Neural progenitor cell (in vitro differentiated cells): ENCODE results near the gene PDLIM5. TPM values are rescaled to one million over a fixed set of nuclear protein-coding genes. Genes with fewer than 3 reads are reported as not detected.
"Not testable (repeated sequence)": the region's sequence is repeated elsewhere in the genome, so short reads cannot be mapped to it uniquely, and the experiment has no call there.

Experiments used
- DNase-seq: peaks from one replicate; pipeline ENCODE4 v3.0.0-alpha.2; 2016; ENCODE audit warnings: low spot score
- H2AFZ ChIP-seq: fragments of 200-600 bp; sonication (generic); replicated peaks from 2 replicates; pipeline ENCODE4 v1.6.1; 2016; ENCODE audit warnings: antibody characterized with exemption
- H3F3A ChIP-seq: fragments of 200-600 bp; sonication (generic); 2 replicates; pipeline ENCODE4 v1.6.1; 2016; ENCODE audit warnings: antibody characterized with exemption, low read depth
- H3K27ac ChIP-seq: fragments of 200-600 bp; sonication (generic); 2 replicates; pipeline ENCODE4 v1.5.1; 2016; ENCODE audit warnings: mild to moderate bottlenecking
- H3K27me3 ChIP-seq: fragments of 200-600 bp; sonication (generic); 2 replicates; pipeline ENCODE4 v1.6.1; 2016; ENCODE audit warnings: mild to moderate bottlenecking, moderate library complexity
- H3K36me3 ChIP-seq: fragments of 200-600 bp; sonication (generic); 2 replicates; pipeline ENCODE4 v1.5.1; 2016
- H3K4me1 ChIP-seq: fragments of 200-600 bp; sonication (generic); 2 replicates; pipeline ENCODE4 v1.6.1; 2016; ENCODE audit warnings: mixed run types
- H3K4me2 ChIP-seq: fragments of 200-600 bp; sonication (generic); 2 replicates; pipeline ENCODE4 v1.6.1; 2016
- H3K4me3 ChIP-seq: fragments of 200-600 bp; sonication (generic); 2 replicates; pipeline ENCODE4 v1.5.1; 2016
- H3K79me2 ChIP-seq: fragments of 200-600 bp; sonication (generic); 2 replicates; pipeline ENCODE4 v1.6.1; 2016; ENCODE audit warnings: low read depth
- H3K9ac ChIP-seq: fragments of 200-600 bp; sonication (generic); 2 replicates; pipeline ENCODE4 v1.6.1; 2016
- H3K9me3 ChIP-seq: fragments of 200-600 bp; sonication (generic); 2 replicates; pipeline ENCODE4 v1.5.1; 2016; ENCODE audit warnings: low read depth
- H4K20me1 ChIP-seq: fragments of 200-600 bp; sonication (generic); 2 replicates; pipeline ENCODE4 v1.6.1; 2016; ENCODE audit warnings: low read depth
- H3K27ac Mint-ChIP-seq: 3 replicates; pipeline ENCODE4 v1.8.0; 2021; ENCODE audit warnings: mixed read lengths
- H3K27me3 Mint-ChIP-seq: 2 replicates; pipeline ENCODE4 v1.8.0; 2022; ENCODE audit warnings: low read depth, mild to moderate bottlenecking, inconsistent platforms, moderate library complexity, mixed read lengths; ENCODE audit not compliant: insufficient read depth
- H3K36me3 Mint-ChIP-seq: 3 replicates; pipeline ENCODE4 v1.8.0; 2021; ENCODE audit warnings: mixed read lengths
- H3K4me1 Mint-ChIP-seq: 3 replicates; pipeline ENCODE4 v1.8.0; 2021; ENCODE audit warnings: mixed read lengths
- H3K4me3 Mint-ChIP-seq: 3 replicates; pipeline ENCODE4 v1.8.0; 2021; ENCODE audit warnings: mild to moderate bottlenecking, moderate library complexity, mixed read lengths
- H3K9me3 Mint-ChIP-seq: 3 replicates; pipeline ENCODE4 v1.8.0; 2020; ENCODE audit warnings: mixed read lengths
- EZH2 ChIP-seq: fragments of 200-600 bp; sonication (generic); IDR thresholded peaks from 2 replicates; pipeline ENCODE4 v1.6.1; 2017; ENCODE audit warnings: antibody characterized with exemption, mild to moderate bottlenecking, moderate library complexity
- EZH2phosphoT487 ChIP-seq: fragments of 200-600 bp; sonication (generic); IDR thresholded peaks from 2 replicates; pipeline ENCODE4 v1.6.1; 2017; ENCODE audit warnings: antibody characterized with exemption
- total RNA-seq: library from RNA; depleted of rRNA; stranded (reverse); fragments of >200 nt; gene quantifications from 2 replicates; pipeline ENCODE4 v1.2.3, GENCODE V29; 2015; ENCODE audit warnings: low replicate concordance
- TF ChIP-seq, protein P1 (sequence below): fragments of 200-600 bp; sonication (generic); IDR thresholded peaks from 2 replicates; pipeline ENCODE4 v1.5.1; 2017; ENCODE audit warnings: antibody characterized with exemption, mild to moderate bottlenecking

Gene PDLIM5
- total RNA-seq, 1 donor from 2014 or later = 68.4 TPM

DNA sequence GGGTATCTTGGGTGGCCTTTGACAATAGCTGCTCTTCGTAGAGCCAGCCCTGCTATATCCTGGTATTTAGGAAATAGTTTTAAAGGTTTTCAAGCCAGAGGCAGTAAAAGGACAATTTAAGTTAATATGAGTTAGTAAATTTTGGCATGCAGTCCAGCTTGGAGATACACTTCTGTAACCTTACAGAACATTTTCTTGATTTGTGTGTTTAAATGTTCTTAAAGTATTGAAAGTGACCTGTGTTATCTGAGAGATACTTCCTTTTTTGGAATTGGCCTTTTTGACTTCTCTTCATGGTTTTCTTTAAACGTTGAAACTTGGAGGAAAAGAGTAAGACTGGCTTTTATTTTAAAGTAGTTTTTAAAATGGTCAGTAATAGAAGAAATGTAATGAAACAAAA lies 25.5 kb downstream of the PDLIM5 start:
- Mint-ChIP-seq H3K27me3 (no peaks in the 10 kb centered on the region), H3K27ac (no peak overlapping the region), H3K9me3 (no peaks in the 10 kb centered on the region), H3K4me1 (peaks cover 19% of the 10 kb centered on the region), H3K4me3 (no peak overlapping the region), H3K36me3 (peaks cover 4% of the 10 kb centered on the region)
- Histone ChIP-seq H3K4me1 (peaks cover 8% of the 10 kb centered on the region), H3K9ac (no peak overlapping the region), H2AFZ (no peak overlapping the region), H3K27ac (no peak overlapping the region), H3K36me3 (no peaks in the 10 kb centered on the region), H3K27me3 (no peaks in the 10 kb centered on the region), H3K9me3 (no peaks in the 10 kb centered on the region), H3K79me2 (peaks cover 68% of the 10 kb centered on the region), H3F3A (no peaks in the 10 kb centered on the region), H3K4me2 (no peak overlapping the region), H3K4me3 (no peak overlapping the region), H4K20me1 (no peaks in the 10 kb centered on the region)
- DNase-seq = no peak
- TF ChIP-seq, protein P1, sequence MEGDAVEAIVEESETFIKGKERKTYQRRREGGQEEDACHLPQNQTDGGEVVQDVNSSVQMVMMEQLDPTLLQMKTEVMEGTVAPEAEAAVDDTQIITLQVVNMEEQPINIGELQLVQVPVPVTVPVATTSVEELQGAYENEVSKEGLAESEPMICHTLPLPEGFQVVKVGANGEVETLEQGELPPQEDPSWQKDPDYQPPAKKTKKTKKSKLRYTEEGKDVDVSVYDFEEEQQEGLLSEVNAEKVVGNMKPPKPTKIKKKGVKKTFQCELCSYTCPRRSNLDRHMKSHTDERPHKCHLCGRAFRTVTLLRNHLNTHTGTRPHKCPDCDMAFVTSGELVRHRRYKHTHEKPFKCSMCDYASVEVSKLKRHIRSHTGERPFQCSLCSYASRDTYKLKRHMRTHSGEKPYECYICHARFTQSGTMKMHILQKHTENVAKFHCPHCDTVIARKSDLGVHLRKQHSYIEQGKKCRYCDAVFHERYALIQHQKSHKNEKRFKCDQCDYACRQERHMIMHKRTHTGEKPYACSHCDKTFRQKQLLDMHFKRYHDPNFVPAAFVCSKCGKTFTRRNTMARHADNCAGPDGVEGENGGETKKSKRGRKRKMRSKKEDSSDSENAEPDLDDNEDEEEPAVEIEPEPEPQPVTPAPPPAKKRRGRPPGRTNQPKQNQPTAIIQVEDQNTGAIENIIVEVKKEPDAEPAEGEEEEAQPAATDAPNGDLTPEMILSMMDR = no peak
- TF ChIP-seq EZH2 (no peak), EZH2phosphoT487 (no peak)

DNA sequence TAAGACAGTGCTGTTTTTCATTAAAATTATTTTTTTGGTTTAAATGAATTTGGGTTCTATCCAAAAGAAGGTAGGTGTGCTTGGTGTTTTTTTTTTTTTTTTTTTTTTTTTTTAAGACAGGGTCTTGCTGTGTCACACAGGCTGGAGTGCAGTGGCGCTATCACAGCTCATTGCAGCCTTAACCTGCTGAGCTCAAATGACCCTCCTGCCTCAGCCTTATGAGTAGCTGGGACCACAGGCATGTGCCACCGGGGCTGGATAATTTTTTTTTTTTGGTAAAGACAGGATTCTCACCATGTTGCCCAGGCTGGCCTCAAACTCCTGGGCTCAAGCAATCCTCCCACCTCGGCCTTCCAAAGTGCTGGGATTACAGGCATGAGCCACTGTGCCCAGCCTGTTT lies 27.1 kb downstream of the PDLIM5 start:
- not testable (repeated sequence) for H3K36me3 Mint-ChIP-seq, DNase-seq, H3K27ac Mint-ChIP-seq, H3K4me3 ChIP-seq, H4K20me1 ChIP-seq, H2AFZ ChIP-seq, H3K4me1 ChIP-seq, H3F3A ChIP-seq, H3K9ac ChIP-seq, H3K27me3 Mint-ChIP-seq, H3K9me3 Mint-ChIP-seq, H3K27me3 ChIP-seq, H3K27ac ChIP-seq, H3K4me3 Mint-ChIP-seq, H3K4me2 ChIP-seq, H3K9me3 ChIP-seq, H3K36me3 ChIP-seq
- H3K79me2 ChIP-seq = peaks cover 72% of the 10 kb centered on the region
- H3K4me1 Mint-ChIP-seq = peaks cover 19% of the 10 kb centered on the region

DNA sequence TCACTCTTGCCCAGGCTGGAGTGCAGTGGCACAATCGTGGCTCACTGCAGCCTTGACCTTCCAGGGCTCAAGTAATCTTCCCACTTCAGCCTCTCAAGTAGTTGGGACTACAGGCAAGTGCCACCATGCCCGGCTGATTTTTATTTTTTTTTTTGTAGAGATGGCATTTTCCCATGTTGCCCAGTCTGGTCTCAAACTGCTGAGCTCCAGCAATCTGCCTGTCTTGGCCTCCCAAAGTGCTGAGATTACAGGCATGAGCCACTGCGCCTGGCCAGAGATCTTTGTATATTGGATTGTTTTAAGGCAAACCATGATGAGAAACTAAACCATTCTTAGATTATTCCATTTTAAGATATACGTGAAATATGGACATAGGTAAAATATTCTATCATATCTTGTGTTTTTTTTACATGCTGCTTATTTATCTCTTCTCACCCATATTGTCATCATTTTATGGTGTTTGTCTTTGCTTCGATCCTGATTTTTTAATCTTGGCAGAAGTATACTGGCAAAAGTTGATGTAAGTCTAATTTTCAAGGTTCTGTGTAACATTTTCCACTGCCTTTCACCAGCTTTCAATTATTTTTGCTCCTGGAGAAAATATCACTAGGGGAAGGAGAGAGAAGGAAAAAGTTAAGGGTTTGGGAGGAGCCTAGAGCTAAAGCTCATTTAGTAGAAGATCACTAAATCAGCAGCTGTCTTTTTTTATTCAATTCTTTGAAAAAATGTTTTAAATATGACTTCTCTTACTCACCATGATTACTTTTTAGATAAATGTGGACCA lies 27.8 kb downstream of the PDLIM5 start:
- H3K36me3 Mint-ChIP-seq = peaks cover 4% of the 10 kb centered on the region

More for the DNA sequence above, 27.8 kb downstream of the PDLIM5 start:
- no peak overlapping the region for H2AFZ ChIP-seq
- no peak overlapping the region for H3K4me3 Mint-ChIP-seq
- peaks cover 73% of the 10 kb centered on the region for H3K79me2 ChIP-seq
- no peak for DNase-seq
- peaks cover 19% of the 10 kb centered on the region for H3K4me1 Mint-ChIP-seq
- H3K4me3 ChIP-seq = no peak overlapping the region
- no peaks in the 10 kb centered on the region for H3F3A ChIP-seq
- H3K27ac Mint-ChIP-seq = peak overlapping the region; percentile 51
- H3K27me3 Mint-ChIP-seq = no peaks in the 10 kb centered on the region
- H3K9ac ChIP-seq = no peak overlapping the region
- H3K9me3 Mint-ChIP-seq = no peaks in the 10 kb centered on the region
- H3K27me3 ChIP-seq = no peaks in the 10 kb centered on the region
- H4K20me1 ChIP-seq = no peaks in the 10 kb centered on the region
- H3K27ac ChIP-seq = no peak overlapping the region
- H3K4me1 ChIP-seq = peaks cover 8% of the 10 kb centered on the region
- TF ChIP-seq, protein P1 = no peak
- TF ChIP-seq EZH2 (no peak), EZH2phosphoT487 (no peak)
- no peaks in the 10 kb centered on the region for H3K36me3 ChIP-seq
- no peaks in the 10 kb centered on the region for H3K9me3 ChIP-seq
- H3K4me2 ChIP-seq = no peak overlapping the region
